HS-27A (cell line): Measurements from ENCODE around the gene HES1.

Experiments
- DNase-seq: peaks from one replicate; pipeline ENCODE4 v3.0.0-alpha.2; 2012; ENCODE audit warnings: low read depth, missing footprints

Gene HES1

GRCh38 chr3:194102436-194102835, 33.5 kb upstream of the HES1 start:
- no peak for DNase-seq

- no peak for DNase-seq
Observed at GRCh38 chr3:194103505-194103904, 32.4 kb upstream of the HES1 start.

DNA sequence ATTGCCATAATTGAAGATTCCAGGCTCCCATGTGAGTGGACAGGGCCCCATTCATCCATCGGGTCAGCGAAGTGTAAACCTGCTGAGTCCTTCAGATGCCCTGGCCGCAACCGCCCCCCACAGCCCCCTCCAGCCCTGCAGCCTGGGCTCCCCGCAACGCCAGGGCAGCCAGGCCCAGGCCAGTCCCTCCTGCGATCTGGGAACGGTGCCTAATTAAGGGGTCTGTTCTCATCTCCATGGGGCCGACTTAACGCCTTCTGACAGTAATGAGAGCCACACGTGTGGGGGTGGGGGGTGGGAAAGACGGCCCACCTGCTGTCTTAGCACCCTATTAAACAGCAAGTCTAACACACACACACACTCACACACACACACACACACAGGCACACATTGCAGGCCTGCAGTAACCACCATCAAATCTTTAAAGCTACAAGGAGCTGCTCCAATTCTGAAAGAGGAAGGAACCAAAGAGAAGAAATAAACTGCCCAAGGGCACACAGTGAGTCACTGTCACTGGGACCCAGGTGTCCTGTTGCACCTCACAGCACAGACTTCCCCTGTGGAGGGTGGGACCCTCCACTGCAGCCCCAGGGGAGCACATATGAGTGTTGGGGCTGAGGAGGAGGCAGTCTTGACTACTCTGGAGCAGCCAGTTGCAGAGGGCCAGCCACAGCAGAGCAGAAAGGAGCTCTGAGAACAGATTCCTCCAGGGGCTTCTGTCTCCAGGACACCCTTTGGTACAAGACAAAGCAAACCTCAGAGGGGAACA, 31.8 kb upstream of the HES1 start:
- DNase-seq: no peak

GRCh38 chr3:194105292-194105691, 30.7 kb upstream of the HES1 start:
- DNase-seq: no peak

GRCh38 chr3:194107107-194107506, 28.8 kb upstream of the HES1 start:
- no peak for DNase-seq

DNA sequence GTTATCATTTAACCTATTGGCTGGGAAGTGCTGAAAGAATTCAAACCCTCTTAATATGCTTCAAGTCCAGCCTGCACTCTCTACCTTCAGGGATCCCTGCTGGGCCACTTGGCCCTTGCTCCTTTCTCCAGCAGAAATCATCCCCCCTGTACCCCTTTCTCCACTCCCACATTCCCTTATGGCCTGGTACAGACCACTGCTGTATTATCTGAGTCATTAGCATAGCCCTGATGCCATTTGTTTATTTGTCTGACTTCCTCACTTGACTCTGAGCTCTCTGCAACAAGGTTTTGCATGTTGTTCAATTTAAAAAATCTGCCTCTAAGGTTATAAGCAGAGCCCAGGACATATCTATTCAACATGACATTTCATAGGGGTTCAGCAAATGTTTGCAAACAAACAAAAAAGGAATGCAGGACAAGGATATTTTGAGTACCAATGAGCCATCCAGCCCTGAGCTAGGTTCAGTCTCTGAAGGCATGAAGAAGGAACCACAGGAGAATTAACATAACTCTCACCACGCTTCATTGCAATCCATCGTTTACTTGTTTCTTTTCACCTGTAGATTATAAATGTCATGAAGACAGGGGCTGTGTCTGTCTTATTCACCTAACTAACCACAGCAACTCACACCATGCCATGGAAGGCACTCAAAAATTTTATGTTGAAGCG, 26.6 kb upstream of the HES1 start:
- DNase-seq: no peak

DNA sequence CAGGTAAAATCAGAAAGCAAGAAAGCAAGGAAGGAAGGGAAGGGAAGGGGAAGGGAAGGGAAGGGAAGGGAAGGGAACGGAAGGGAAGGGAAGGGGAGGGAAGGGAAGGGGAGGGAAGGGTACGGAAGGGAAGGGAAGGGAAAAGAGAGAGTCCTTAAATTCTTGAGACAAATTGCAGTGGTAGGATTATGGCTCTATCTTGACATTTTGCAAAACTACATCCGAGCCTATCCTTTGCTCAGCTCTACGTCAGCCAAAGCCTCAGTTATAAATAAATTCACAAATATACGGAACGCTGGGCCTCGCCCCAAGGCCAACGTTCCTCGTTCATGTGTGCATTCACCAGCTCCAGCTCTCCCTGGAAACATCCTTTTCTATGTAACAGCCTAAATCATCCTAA, 25.5 kb upstream of the HES1 start:
- no peak for DNase-seq

GRCh38 chr3:194111336-194111735, 24.6 kb upstream of the HES1 start:
- no peak for DNase-seq

GRCh38 chr3:194112120-194113106, 23.5 kb upstream of the HES1 start:
- DNase-seq: no peak

- no peak for DNase-seq
Observed at GRCh38 chr3:194114123-194114522, 21.8 kb upstream of the HES1 start.

DNA sequence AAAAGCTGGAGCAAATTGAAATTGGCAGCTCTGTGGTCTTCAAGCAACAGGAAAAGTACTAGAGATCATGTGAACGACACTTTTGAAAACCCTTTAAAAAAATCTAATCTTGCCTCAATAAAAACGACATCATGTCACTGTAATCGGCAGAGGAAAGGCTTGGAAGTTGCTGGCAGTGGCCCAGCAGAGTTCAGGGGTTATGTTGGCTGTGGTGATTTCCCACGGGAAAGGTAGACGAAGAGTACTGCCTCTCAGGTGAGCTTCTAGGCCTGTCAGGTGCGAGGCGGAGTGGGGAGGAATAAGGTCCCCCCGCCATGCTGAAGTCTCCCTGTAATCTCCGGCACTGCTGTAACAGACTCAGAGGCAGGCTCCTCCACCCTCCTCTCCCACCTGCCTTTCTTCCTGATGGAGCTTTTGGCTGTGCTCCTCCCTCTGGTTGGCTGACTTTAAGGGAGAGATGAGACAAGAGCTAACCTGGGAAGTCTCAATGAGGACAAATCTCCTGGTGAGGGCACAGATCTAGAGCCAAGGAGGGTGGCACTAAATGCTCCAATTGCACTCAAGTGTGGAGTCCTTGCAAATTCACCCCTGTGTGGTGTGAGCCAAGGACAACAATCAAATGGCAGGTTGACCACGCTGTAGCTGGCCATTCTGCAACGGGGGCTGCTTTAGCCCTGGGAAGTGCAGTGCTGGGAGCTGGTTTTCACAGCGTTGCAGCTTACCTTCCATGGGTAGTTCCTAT, 18.7 kb upstream of the HES1 start:
- no peak for DNase-seq

- no peak for DNase-seq
Observed at GRCh38 chr3:194118920-194119319, 17.0 kb upstream of the HES1 start.

- DNase-seq: no peak
Observed at GRCh38 chr3:194119831-194120590, 15.9 kb upstream of the HES1 start.

- no peak for DNase-seq
Observed at GRCh38 chr3:194120789-194121770, 14.9 kb upstream of the HES1 start.

GRCh38 chr3:194121891-194122631, 13.9 kb upstream of the HES1 start:
- no peak for DNase-seq

GRCh38 chr3:194123726-194124125, 12.2 kb upstream of the HES1 start:
- DNase-seq: no peak

DNA sequence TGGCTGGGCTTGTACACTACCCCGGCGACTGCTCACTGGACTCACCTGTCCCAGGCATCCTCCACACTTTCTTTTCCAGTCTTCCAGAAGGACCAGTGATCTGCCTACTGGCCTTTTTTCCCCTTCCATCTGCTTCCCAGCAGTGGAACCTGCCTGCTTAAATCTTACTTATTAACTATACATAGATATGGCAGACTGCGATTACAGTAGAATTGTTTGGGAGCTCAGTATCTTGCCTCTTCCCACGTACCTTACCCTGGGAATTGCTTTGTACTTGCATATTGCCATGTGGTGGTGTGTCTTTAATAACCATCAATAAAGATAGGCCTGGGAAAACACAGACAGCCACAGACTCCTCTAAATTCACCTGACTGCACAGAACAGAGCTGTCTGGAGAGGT, 11.8 kb upstream of the HES1 start:
- no peak for DNase-seq

- DNase-seq: no peak
Observed at GRCh38 chr3:194125442-194125841, 10.5 kb upstream of the HES1 start.

GRCh38 chr3:194126790-194127189, 9.2 kb upstream of the HES1 start:
- DNase-seq: no peak
